HG03521 (cell line): ENCODE data around the gene HSPA12B.

Experiments
- ATAC-seq: cut with Tn5 transposase; IDR thresholded peaks from one replicate; pipeline ENCODE4 v1.9.1; 2021; ENCODE audit warnings: mild to moderate bottlenecking, moderate library complexity; ENCODE audit not compliant: unreplicated experiment

HSPA12B gene

DNA sequence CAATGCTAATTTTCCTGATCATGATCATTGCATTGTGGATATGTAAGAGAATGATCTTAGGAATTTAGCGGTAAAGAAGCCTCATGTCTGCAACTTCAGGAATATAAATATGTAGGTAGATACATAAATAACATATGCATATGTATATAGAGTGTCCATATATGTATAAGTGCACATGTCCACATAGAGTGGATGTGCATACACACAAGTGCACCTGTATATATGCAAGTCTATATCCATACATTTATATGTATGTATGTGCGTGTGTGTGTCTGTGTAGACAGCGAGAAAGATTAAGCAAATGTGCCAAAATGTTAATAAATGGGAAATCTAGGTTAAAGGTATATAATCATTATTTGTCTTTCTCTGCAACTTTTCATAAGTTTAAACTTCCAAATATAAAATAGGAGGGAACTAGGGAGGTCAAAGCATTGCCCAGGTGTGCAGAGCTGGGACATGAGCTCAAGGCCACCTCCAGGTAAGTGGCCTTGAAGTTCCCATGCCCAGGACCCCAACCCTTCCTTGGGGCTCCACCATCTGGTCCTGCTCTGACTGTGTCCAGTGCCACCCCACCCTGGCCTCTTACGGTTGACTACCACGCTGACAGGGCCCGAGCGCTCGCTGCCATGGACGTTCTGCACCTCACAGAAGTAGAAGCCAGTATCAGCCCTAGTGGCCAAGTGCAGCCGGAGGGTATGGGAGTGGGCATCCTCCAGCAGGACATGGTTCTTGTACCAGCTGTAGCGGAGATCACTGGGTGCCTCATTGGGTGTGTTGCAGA lies 29.7 kb upstream of the HSPA12B start:
- no peak for ATAC-seq

DNA sequence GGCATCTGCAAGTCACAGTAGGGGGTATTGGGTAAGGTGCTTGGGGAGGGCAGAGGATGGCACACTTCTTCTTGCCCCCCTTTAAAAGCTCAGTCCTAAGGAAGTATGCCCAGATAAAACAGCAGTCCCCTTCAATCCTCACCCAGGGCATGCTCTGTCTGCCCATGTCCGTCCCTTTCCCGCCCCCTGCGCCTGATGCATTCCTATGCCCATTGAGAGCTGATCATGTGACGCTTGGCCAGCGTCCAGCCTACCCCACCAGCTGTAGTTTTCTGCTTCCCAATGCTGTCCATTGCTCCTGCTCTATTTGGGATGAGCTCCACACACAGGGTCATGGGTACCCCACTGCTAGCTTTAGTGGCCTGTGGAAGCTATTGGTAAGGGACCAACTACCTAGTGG lies 28.4 kb upstream of the HSPA12B start:
- ATAC-seq = no peak

DNA sequence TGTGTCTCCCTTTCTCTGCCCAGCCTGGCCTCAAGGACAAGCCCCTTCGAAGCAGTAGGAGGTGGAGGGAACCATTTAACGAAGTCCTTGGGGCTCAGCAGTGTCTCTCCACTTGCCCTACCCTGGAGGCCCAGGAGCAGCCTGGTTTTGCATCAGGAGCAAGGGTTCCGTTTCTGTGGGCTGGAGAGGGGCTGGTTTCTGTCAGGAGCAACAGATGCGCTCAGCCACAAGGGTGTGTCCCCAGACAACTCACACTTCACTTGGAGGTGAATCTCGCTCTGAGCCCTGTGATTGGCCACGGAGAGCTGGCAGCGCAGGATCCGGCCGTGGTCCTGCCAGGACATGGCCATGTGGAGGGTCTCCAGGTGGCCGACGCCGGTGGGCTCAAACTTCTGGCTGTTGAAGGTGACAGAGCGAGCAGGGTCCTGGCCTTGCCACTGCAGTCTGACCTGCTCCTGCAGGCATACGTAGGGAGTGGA lies 27.0 kb upstream of the HSPA12B start:
- no peak for ATAC-seq

GRCh38 chr20:3705970-3706739 lies 26.3 kb upstream of the HSPA12B start:
- no peak for ATAC-seq

- ATAC-seq = no peak
Measured at GRCh38 chr20:3706774-3707507, 25.5 kb upstream of the HSPA12B start.

- no peak for ATAC-seq
Measured at GRCh38 chr20:3707508-3707899, 25.0 kb upstream of the HSPA12B start.

GRCh38 chr20:3710011-3710466 lies 22.4 kb upstream of the HSPA12B start:
- ATAC-seq = no peak

GRCh38 chr20:3710703-3711483 lies 21.6 kb upstream of the HSPA12B start:
- ATAC-seq = no peak

DNA sequence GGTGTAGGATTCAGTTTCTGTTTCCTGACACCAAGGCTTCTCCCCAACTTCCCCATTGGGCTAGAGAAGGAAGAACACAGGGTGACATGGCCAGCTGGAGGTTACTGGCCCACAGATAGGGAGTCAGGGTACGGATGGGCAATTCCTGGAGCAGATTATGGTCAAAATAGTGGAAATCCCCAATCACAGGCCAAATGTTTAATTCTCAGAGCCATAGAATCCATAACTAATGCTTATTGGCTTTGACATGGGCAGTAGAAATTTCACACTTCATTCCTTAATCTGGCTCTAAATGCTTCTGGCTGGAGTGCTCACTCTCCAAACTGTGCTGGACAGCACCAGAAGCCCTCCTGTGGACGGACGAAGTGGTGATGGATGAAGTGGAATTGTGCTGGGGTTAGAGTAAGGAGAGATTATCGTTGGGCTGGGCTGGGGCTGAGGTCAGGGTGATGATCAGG lies 21.0 kb upstream of the HSPA12B start:
- ATAC-seq = no peak

- ATAC-seq = no peak
Measured at GRCh38 chr20:3712279-3712873, 20.1 kb upstream of the HSPA12B start, which contains the start of gene SIGLEC1. Gene SIGLEC1 (minus strand): TSS chr20:3712600. CDS start chr20:3707128, 5,472 bp downstream.

DNA sequence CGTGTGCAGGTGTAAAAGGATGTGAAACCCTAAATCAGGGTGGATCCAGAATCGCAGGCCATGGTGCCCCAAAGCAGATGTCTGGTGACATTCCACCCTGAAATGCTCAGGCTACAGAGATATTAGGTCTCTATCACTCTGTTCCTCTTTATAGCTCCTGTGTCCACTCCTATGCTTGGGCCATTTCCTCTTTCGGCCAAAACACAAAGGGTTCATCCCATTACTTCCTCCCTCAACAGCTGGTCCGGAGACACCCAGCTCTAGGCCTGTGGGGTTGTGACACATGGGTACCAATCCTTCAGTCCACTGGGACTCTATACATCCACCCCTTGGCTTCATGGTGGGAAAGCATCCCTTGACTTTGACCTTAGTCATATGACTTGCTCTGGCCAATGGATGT lies 18.4 kb upstream of the HSPA12B start:
- ATAC-seq = no peak

- no peak for ATAC-seq
Measured at GRCh38 chr20:3716195-3716834, 16.2 kb upstream of the HSPA12B start.

GRCh38 chr20:3719046-3719445 lies 13.4 kb upstream of the HSPA12B start:
- no peak for ATAC-seq

- ATAC-seq = no peak
Measured at GRCh38 chr20:3720068-3720467, 12.4 kb upstream of the HSPA12B start.

GRCh38 chr20:3720626-3721025 lies 11.9 kb upstream of the HSPA12B start:
- no peak for ATAC-seq

DNA sequence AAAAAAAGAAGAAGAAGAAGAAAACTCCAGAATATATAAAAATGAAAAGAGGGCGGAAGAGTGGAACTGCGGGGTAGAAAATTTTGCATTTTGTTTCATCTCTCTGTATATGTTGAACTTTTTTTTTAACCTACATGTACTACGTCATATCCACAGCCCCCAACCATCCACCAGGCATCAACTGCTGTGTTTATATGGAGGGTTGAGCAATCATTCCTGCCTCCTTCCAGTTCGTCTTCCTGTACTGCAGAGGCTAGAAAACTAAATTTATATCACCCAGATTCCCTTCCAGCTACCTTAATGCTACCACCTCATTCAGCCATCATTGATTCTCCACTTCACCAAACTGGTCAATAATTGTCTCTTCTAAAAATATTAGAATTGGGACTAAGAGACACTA lies 10.6 kb upstream of the HSPA12B start:
- no peak for ATAC-seq

- no peak for ATAC-seq
Measured at GRCh38 chr20:3723284-3723683, 9.2 kb upstream of the HSPA12B start.

DNA sequence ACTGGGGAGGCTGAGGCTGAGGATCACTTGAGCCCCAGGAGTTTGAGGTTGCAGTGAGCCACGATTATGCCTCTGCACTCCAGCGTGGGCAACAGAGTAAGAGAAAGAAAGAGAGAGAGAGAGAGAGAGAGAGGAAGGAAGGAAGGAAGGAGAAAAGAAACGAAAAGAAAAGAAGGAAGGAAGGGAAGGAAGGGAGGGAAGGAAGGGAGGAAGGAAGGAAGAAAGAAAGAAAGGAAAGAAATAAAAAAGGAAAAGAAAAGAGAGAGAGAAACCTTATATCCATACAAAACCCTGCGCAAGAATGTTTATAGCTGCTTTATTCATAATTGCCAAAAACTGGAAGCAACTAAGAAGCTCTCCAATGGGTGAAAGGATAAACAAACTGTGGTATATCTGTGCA lies 8.1 kb upstream of the HSPA12B start:
- ATAC-seq = no peak

DNA sequence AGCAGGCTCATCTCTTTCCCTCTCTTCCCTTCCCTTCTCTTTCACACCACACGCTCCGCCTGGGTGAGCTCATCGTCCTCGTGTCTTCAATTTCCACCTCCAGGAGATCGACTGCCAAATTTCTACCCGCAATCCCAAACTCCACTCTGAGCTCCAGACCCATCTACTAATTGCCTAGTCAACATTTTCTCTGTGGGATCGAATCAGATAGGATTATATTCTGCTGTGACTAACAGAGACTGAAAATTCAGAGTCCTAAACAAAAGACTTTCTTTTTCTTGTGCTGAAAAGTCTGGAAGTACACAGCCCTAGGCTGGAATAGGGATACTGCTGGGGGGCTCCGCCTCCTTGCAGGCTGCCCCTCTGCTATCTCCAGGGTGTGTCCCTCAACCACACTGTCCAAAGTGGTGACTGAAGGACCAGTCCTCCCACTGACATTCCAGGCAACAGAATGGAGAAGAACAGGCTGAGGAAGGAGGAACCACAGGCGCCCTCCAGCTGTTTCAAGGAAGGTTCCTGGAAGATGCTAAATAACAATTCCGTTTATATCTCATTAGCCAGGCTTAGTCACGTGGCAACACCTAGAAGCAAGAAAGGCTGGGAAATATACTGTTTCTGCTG lies 5.0 kb upstream of the HSPA12B start:
- ATAC-seq = no peak
